DND-41 (cell line): ENCODE measurements around the gene RUNX2.

Experiments
- ATAC-seq: fragments of 200-7000 bp; cut with Tn5 transposase; 3 replicates; pipeline ENCODE4 v1.9.1; 2021; ENCODE audit warnings: low read depth; ENCODE audit not compliant: insufficient read depth
- DNase-seq: peaks from one replicate; pipeline ENCODE4 v3.0.0-alpha.2; 2020
- H2AFZ ChIP-seq: 2 replicates; pipeline ENCODE4 v1.6.0; 2012; ENCODE audit warnings: low read depth, low read length
- H3K27ac ChIP-seq: 2 replicates; pipeline ENCODE4 v1.5.1; 2012; ENCODE audit warnings: low read length, inconsistent platforms
- H3K27me3 ChIP-seq: fragments of 200-600 bp; sonication (generic); 2 replicates; pipeline ENCODE4 v1.6.0; 2012; ENCODE audit warnings: low read length, mild to moderate bottlenecking, inconsistent platforms; ENCODE audit not compliant: insufficient read depth, poor library complexity
- H3K36me3 ChIP-seq: 2 replicates; pipeline ENCODE4 v1.5.1; 2012; ENCODE audit warnings: low read length, inconsistent platforms; ENCODE audit not compliant: insufficient read depth
- H3K4me1 ChIP-seq: 2 replicates; pipeline ENCODE4 v1.5.1; 2012; ENCODE audit warnings: mild to moderate bottlenecking, low read length; ENCODE audit not compliant: insufficient read depth
- H3K4me2 ChIP-seq: 2 replicates; pipeline ENCODE4 v1.6.0; 2012; ENCODE audit warnings: mild to moderate bottlenecking, moderate library complexity, low read length, inconsistent platforms; ENCODE audit not compliant: insufficient read depth
- H3K4me3 ChIP-seq, 2 experiments: fragments of 200-600 bp in 1 of 2; shearing (Covaris generic) in 1 of 2; 2 replicates each; pipeline ENCODE4 v1.5.1; 2012 to 2016; ENCODE audit warnings: inconsistent platforms in 2 of 2, low read length in 2 of 2, mild to moderate bottlenecking in 2 of 2, low read depth in 1 of 2, moderate library complexity in 1 of 2
- H3K79me2 ChIP-seq: 2 replicates; pipeline ENCODE4 v1.6.0; 2012; ENCODE audit warnings: low read length, inconsistent platforms; ENCODE audit not compliant: insufficient read depth
- H3K9ac ChIP-seq: 2 replicates; pipeline ENCODE4 v1.6.0; 2012; ENCODE audit warnings: low read depth, mild to moderate bottlenecking, inconsistent platforms, low read length, moderate library complexity
- H3K9me3 ChIP-seq: 2 replicates; pipeline ENCODE4 v1.5.1; 2012; ENCODE audit warnings: low read length, moderate library complexity, mild to moderate bottlenecking, inconsistent platforms; ENCODE audit not compliant: insufficient read depth, severe bottlenecking
- H4K20me1 ChIP-seq: 2 replicates; pipeline ENCODE4 v1.6.0; 2012; ENCODE audit warnings: low read length; ENCODE audit not compliant: insufficient read depth
- CTCF ChIP-seq: IDR thresholded peaks from 2 replicates; pipeline ENCODE4 v1.5.1; 2012; ENCODE audit warnings: borderline replicate concordance, low read length, moderate library complexity, mild to moderate bottlenecking; ENCODE audit not compliant: poor library complexity, severe bottlenecking; ENCODE audit errors: extremely low read depth
- EZH2 ChIP-seq: IDR thresholded peaks from 3 replicates; pipeline ENCODE4 v1.6.1; 2012; ENCODE audit warnings: borderline replicate concordance, low read depth, mild to moderate bottlenecking, moderate library complexity, low read length, inconsistent platforms; ENCODE audit not compliant: severe bottlenecking

RUNX2 gene

GRCh38 chr6:45305546-45305945 lies 22.6 kb upstream of the RUNX2 start:
- Histone ChIP-seq H3K9ac (no peak overlapping the region), H3K79me2 (peaks cover 8% of the 10 kb centered on the region), H4K20me1 (no peaks in the 10 kb centered on the region), H3K27me3 (no peaks in the 10 kb centered on the region), H3K9me3 (peaks cover 15% of the 10 kb centered on the region), H3K4me3 (no peak overlapping the region), H3K27ac (peak overlapping the region; percentile 24; the same call in 1 of the 2 replicates), H3K36me3 (peaks cover 8% of the 10 kb centered on the region; the same call in 1 of the 2 replicates), H3K4me1 (peaks cover 39% of the 10 kb centered on the region), H3K4me2 (no peak overlapping the region), H2AFZ (no peak overlapping the region)
- no peak for TF ChIP-seq CTCF
- TF ChIP-seq EZH2 = no peak
- ATAC-seq (no peak), DNase-seq (no peak)

DNA sequence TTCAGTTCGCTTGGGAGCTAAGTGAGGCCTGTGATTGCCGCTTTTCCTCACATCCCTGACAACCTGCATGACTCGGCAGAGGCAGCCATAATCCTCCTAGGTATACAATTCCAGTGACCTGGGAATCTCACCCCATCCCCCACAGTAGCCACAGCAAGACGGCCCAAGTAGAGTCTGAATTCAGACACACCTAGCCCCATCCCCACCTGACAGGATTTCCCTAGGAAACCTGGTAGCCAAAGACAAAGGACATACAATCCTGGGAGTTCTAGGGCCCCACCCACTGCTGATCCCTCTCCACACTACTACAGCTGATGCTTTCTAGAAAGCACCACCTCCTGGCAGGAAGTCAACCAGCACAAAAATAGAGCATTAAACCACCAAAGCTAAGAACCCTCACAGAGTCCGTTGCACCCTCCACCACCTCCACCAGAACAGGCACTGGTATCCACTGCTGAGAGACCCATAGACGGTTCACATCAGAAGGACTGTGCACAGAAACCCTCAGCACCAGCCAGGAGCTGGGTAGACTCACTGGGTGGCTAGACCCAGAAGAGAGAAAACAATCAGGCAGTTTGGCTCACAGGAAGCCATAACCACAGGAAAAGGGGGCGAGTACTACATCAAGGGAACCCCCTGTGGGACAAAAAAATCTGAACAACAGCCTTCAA lies 17.9 kb upstream of the RUNX2 start:
- Histone ChIP-seq H3K9ac (peak overlapping the region; percentile 44), H3K79me2 (peaks cover 10% of the 10 kb centered on the region), H3K27ac (peak overlapping the region; percentile 92), H3K36me3 (peaks cover 8% of the 10 kb centered on the region; the same call in 1 of the 2 replicates), H3K27me3 (no peaks in the 10 kb centered on the region), H3K4me3 (peak overlapping the region in 1 of 2 experiments; percentile 33; a peak in 2 of 4 replicates), H3K4me1 (peaks cover 48% of the 10 kb centered on the region), H2AFZ (peak overlapping the region; percentile 33; the same call in 1 of the 2 replicates), H4K20me1 (no peaks in the 10 kb centered on the region), H3K9me3 (peaks cover 15% of the 10 kb centered on the region), H3K4me2 (peak overlapping the region; percentile 49)
- no peak for TF ChIP-seq EZH2
- peak; percentile 67 for TF ChIP-seq CTCF
- DNase-seq (peak; percentile 94), ATAC-seq (peak; percentile 99)

DNA sequence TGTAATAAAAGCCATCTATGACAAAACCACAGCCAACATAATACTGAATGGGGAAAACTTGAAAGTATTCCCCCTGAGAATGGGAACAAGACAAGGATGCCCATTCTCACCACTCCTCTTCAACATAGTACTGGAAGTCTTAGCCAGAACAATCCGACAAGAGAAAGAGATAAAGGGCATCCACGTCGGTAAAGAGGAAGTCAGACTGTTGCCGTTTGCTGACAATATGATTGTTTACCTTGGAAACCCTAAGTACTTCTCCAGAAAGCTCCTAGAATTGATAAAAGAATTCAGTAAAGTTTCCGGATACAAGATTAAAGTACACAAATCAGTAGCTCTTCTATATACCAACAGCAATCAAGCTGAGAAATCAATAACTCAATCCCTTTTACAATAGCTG lies 14.0 kb upstream of the RUNX2 start:
- Histone ChIP-seq H2AFZ (no peak overlapping the region), H3K4me3 (no peak overlapping the region), H3K4me2 (no peak overlapping the region), H4K20me1 (no peaks in the 10 kb centered on the region), H3K27me3 (no peaks in the 10 kb centered on the region), H3K9me3 (peaks cover 3% of the 10 kb centered on the region), H3K4me1 (peaks cover 39% of the 10 kb centered on the region), H3K36me3 (no peaks in the 10 kb centered on the region), H3K27ac (no peak overlapping the region), H3K9ac (no peak overlapping the region), H3K79me2 (0 out of 2 replicates have a peak, but pooled peaks cover 2% of the 10 kb centered on the region)
- no peak for DNase-seq
- no peak for ATAC-seq
- no peak for TF ChIP-seq CTCF
- TF ChIP-seq EZH2 = no peak
